GM21576 (cell line): ENCODE measurements around the gene MEPCE.

Experiments
- ATAC-seq: cut with Tn5 transposase; IDR thresholded peaks from one replicate; pipeline ENCODE4 v1.9.1; 2021; ENCODE audit warnings: mild to moderate bottlenecking, moderate library complexity; ENCODE audit not compliant: unreplicated experiment

Gene MEPCE

DNA sequence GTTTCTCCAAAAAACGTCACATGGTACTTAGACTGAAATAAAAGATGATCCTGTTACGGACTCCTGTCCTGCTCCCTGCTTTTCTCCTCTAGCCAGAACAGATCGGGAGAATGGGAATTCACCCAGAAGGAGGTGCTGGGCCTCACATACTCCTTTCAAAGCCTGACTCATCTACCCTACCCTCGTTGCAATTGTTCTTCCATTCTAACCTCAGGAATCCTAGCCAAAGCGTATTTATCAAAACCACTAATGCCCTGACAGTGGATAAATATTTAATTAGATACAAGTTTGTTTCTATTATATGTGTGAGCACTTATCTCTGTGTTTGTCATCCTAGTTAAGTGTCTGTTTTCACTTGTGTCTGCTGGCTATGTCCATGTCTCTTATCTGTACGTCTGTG is 22.9 kb upstream of the MEPCE start:
- no peak for ATAC-seq

DNA sequence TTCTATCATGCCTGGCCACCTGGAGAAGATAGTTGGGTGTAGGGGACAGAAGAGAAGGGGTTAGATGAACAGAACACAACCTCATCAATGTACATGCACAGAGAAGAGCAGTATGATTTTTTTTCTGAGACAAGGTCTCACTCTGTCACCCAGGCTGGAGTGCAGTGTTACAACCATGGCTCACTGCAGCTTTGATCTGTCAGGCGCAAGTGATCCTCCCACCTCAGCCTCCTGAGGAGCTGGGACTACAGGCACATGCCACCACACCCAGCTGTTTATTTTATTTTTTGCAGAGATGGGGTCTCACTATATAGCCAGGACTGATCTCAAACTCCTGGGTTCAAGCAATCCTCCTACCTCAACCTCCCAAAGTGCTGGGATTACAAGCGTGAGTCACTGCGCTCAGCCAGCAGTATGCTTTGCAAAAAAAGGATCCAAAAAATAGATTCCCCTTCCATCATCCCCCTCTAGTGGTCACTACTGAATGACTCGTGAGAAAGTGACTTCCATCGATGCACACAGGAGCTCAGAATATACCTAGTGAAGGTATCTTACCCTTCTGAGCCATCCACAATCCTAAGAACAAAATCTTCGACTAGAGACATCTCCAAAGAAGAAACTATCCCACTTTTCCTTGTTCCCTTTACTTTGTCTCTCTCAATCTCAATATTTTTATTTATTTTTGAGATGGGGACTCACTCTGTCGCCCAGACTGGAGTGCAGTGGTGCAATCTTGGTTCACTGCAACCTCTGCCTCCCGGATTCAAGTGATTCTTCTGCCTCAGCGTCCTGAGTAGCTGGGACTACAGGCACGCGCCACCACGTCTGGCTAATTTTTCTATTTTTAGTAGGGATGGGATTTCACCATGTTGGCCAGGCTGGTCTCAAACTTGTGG is 22.1 kb upstream of the MEPCE start:
- no peak for ATAC-seq

DNA sequence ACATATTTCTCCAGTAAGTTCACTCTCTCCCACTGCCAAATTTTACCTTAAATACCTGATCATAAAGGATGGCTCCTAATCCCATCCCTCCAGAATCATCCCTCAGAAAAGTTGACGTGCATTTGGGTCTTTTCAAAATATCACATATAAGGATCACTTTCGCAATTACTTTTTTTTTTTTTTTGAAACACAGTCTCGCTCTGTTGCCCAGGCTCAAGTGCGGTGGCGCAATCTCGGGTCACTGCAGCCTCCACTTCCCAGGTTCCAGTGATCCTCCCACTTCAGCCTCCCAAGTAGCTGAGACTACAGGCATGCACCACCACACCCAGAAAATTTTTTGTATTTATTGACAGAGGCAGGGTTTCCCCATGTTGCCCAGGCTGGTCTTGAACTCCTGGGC is 18.5 kb upstream of the MEPCE start:
- no peak for ATAC-seq

DNA sequence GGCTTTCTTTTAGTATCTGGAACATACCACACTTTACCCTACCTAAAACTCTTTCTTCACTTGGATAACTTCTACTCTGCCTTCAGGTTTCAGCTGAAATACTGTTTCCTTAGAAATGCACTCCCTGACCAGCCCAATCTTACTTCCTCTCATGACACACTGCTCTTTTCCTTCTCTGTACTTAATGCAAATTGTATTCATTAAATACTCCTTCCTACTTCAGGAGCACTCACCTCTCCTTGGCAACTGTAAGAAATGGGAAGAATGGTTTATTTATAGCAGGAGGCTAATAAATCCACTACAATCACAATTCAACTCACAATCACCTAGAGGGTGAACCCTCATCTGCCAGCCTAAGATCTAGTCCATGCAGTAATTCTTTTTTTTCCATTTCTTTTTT is 16.3 kb upstream of the MEPCE start:
- ATAC-seq: no peak

DNA sequence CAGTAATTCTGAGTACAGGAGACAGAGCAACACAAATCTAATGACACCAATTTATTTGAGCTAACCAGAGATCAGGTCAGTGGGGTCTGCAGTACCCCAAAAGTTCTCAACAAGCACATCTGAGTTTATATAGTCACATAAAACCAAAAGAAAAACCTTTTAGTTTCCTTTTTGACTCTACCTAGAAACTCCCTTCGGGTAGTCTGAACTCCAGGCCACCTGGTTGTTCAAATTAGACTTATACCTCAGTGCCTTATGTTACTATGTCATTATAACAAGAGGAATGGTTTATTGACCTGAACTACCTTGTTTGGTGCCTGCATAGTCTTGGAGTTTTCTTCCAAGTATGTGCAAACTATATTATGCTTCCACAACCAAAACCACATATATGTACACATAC is 15.7 kb upstream of the MEPCE start:
- no peak for ATAC-seq

DNA sequence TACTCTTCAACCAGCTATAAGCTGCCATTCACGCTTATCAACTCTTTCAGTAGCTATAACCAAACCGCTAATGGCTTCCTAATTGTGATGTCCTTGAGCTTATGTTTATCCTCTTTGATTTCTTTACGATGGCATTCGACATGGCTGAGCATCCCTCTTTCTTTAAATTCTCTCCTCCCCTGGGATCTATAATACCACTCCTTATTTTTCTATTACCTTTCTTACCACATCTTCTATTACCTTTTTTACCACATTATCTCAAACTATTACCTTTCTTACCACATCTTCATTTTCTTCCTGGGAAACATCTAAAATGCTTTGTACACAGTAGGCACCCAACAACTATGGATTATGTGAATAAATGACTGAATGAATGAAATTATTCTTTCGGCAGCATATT is 14.2 kb upstream of the MEPCE start:
- ATAC-seq: no peak

DNA sequence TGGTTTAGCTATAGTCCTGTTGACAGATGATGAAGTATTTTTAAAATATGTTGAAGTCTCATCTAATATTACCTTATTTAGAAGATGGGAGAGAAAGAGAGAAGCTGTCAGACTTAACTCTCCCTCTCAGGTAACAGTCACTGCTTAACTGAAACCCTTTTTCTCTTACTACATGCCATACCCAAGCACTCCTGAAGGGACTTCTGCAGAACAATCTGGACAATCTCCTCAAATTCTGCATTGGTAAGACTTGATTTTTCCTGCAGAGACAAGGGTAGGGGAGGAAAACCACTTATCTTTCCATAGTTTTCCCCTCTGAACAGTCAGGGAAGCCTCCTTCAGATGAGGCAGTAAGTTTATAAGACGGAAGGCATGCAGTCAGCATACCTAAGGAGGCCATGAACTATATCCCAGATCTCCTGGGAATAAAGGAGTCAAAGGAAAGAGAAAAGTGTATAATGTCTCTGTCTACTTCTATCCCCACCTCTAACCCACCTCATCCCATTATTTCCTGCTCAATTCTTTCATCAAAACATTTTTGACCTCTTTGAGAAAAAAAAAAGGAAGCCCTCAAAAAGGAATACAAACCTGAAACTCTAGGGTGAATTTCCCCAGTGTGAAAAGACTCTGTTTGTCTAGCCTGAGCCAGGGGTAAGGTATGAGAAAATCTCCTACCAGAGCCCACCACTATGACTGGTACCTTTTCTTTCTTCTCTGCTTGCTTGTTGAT is 10.5 kb upstream of the MEPCE start:
- ATAC-seq: no peak

DNA sequence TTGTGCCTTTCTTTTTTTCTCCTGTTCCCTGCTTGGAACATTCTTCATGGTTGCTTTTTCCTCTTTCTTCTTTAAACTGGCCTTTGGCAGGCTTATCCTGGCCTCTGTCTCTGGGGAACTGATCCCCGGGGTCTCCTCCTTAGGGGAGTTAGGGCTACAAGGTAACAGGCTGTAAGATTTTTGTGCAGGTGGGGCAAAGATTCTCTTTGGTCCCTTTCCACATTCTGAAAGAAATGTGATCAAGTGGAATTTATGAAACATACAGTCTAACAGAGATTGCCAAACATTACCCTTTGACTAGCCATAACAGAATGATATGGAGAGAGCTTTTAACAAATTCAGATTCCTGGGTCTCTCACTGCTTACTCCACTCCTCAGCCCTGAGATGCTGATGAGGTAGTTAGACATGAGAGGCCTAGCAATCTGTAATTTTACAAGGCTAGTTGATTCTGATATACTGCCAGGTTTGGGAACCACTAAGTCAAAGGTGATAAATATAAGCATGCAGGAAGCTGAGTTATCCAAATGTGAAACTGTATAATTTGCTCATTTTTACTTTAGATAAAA is 9.9 kb upstream of the MEPCE start:
- no peak for ATAC-seq

DNA sequence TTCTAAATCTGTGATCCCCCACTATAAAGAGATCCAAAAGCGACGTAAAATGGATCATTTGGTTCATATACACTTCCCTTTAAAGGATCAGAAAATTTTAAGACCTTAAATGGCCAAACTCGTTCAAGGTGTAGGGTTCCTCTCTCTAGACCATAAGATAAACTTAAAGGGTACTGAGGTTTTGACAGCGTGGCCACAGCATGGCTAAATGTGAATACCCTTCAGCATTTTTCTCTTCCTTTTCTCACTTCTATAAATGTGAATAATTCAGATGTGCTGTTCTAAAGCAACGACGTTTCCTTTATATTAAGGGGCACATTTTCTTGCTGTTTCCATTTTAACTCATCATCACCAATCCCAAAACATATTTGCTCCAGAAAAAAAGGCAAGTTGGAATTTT is 6.3 kb upstream of the MEPCE start:
- ATAC-seq: no peak

DNA sequence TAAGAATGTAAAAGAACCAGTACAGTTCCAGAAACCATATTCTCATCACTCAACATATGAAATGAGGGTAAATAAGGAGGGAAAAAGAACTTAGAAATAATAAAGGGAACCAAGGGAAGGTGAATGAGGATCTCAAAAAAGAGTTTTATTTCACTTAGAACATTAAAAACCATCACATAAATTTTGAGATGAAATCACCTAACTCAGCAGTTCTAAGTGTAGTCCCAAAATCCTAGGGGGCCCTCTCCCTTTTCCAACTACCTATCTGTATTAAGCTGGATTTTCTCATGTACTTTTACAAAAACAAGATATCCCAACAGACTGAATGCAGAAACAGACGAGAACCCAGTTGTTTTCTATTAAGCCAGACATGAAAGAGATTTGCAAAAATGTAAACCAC is 4.3 kb upstream of the MEPCE start:
- no peak for ATAC-seq

DNA sequence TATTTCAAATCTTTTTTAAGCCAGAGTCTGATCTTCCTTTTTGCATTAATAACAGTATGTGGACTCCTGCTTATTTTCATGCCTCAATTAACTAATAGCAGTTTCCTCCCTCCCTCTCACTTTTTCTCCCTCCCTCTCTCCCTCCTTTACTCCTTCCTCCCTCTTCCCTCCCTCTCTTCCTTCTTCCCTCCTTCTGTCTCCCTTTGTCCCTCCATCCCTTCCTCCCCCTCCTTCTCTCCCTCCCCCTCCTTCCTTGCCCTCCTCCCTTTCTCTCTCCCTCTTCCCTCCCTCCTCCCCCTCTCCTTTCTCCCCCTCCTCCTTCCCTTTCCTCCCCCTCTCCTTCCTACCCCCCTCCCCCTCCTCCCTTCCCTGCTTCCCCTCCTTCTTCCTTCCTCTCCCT is 3.1 kb upstream of the MEPCE start:
- ATAC-seq: no peak

DNA sequence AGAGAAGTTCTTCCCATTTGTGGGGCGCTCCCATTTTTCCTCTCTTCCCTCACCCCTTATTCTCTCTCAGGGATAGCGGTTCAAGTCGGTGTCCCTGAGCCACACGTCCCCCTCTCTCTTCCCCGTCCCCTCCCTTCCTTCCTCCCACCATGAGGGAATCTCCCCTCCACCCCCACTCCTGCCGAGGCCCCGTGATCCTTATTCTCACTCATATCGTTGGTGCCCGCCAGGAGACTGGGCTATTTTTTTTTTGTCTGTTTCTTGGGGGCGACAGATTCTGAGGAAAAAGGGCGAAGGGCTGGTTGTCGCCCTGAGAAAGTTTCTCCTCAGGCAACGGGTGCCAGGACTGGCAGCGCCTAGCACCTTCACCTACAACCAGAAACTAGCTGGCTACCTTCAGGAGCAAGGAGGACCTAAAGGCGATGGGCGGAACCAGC is 1.9 kb upstream of the MEPCE start:
- ATAC-seq: no peak

DNA sequence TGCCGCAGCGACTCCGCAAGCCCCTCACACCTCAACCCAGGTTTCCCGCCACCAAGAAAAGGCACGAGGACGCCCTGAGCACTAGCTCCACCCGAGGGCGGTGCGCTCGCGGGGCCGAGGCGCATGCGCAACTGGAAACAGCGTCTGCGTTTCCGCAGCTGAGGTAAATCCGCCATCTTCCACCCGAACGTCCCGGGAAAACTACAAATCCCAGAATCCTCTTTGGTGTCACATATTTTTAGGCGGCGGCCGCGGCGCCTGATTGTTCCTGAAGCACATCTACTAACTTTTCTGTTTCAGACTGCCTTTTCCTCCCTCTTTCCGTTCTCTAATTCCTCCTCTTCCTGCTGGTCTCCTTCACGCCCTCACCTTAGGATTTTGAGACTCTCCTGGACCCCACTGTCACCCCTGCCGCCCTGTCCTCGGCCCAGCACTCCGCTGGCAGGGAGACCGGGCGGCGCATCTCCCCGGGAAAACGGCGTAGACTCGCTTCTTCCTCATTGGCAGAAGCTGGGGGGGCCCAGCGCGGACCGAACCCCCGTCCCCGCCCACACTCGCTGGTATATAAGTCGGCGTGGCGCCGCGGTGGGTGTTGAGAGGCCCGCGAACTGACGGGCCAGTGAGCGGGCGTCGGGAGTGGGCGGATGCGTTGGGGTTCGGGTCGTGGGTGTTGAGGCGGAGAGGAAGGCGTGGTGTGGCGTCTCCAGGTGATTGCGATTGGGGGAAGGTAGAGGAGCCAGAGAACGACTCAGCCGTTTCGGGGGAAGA is 1.2 kb upstream of the MEPCE start, which contains the start of gene ZCWPW1:
Gene ZCWPW1, minus strand, starts transcription at position 505 of the 768 bp plus-strand sequence. CDS start 8,054 bp downstream, outside the sequence.
- ATAC-seq: peak; percentile 42

DNA sequence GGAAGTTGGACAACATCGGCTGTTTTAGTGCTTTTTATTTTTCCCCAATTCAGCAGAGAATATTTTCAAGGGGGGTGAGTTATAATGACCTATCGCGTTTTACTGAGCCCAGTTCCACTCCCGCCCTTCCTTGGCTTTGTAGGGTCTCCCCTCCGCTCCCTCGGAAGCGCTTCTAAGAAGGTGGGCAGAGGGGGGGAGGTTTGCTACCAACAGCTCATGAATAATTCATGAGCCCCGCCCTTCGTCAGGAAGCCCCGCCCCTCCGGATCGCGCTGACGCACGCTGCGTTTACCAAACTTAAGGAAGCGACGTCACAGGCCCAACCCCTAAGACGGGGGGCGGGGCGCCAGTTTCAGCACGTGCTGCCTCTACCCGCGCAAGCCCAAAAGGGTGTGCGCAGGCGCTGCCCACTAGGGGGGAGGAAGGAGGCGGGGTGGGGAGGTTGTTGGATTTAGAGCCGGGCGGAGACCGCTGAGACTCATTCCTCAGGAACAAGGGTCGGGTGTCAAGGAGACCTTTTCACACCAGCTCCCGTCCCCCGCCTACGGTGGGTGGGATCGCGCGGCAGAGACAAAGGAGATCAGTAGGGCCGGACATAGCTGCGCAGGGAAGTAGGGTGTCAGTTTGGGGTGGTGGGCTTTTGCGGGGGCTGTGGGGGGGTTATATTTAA is 529 bp upstream of the MEPCE start:
- peak; percentile 45 for ATAC-seq

DNA sequence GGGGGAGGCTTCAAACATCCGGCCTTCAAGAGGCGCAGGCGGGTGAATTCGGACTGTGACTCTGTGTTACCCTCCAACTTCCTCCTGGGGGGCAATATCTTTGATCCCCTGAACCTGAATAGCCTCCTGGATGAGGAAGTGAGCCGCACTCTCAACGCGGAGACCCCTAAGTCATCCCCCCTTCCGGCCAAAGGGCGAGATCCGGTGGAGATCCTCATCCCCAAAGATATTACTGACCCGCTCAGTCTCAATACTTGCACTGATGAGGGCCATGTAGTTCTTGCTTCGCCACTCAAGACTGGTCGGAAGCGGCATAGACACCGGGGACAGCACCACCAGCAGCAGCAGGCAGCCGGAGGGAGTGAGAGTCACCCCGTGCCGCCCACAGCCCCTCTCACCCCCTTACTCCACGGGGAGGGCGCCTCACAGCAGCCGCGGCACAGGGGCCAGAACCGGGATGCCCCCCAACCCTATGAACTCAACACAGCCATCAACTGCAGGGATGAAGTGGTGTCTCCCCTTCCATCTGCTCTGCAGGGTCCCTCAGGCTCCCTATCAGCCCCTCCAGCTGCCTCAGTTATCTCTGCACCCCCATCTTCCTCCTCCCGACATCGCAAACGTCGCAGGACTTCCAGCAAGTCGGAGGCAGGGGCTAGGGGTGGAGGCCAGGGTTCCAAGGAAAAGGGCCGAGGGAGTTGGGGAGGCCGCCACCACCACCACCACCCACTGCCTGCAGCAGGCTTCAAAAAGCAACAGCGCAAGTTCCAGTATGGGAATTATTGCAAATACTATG is 1.1 kb downstream of the MEPCE start:
- peak; percentile 1 for ATAC-seq

DNA sequence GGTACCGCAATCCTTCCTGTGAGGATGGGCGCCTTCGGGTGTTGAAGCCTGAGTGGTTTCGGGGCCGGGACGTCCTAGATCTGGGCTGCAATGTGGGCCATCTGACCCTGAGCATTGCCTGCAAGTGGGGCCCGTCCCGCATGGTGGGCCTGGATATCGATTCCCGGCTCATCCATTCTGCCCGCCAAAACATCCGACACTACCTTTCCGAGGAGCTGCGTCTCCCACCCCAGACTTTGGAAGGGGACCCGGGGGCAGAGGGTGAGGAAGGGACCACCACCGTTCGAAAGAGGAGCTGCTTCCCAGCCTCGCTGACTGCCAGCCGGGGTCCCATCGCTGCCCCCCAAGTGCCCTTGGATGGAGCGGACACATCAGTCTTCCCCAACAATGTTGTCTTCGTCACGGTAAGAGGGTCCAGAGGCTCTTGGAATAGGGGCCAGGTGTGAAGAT is 1.7 kb downstream of the MEPCE start:
- no peak for ATAC-seq

DNA sequence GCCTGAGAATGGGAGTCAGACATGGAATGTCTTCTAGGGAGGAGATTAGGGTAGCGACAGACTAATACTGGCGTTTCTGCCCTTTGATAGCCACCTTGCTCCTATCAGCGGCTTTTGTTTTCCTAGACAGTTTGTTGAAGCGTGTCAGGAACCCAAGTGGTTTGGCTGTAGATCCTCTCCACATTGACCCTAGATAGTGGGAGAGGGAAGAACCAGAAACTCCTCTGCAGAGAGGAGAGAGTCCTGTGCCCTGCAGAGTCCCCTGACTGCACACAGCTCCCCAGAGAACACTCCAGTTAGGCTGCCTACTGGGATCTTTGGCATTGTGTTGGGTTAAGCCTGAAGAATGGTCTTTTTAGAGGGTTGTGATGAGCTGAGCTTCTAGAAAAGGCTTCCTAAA is 2.4 kb downstream of the MEPCE start:
- no peak for ATAC-seq

DNA sequence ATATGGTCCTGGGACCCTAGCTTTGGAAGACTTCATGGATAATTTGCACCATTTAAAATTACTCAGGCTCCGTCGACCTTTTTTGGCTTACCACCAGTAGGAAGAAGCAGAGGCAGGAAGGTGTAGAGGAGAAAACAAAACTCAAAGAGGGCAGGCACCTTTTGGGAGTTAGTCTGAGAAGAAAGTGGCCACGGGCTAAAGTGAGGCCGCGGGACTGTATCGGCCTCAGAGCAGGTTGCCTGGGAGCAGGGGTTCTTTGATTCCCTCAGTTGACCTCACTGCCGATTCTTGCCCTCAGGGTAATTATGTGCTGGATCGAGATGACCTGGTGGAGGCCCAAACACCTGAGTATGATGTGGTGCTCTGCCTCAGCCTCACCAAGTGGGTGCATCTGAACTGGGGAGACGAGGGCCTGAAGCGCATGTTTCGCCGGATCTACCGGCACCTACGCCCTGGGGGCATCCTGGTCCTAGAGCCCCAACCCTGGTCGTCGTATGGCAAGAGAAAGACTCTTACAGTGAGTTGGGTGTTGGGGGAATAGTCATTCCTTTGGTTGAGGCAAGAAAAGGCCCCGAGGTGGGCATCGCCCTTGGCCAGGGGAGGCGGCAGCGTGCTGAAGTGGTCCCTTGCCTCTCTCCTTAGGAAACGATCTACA is 3.1 kb downstream of the MEPCE start:
- no peak for ATAC-seq

DNA sequence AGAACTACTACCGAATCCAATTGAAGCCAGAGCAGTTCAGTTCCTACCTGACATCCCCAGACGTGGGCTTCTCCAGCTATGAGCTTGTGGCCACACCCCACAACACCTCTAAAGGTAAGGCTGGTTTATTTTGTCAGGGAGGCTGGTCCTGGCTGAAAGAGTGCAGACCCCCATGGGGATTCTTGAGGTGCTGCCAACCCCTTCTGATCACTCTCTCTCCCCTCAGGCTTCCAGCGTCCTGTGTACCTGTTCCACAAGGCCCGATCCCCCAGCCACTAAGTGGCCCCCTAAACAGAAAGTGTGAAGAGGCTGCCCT is 3.6 kb downstream of the MEPCE start:
- ATAC-seq: no peak
